Measurements from ENCODE around the gene DLX3. TPM values are rescaled to one million over a fixed set of nuclear protein-coding genes. Genes with fewer than 3 reads are reported as not detected.

Gene DLX3
- total and polyA plus RNA-seq, 4 donors = 0.17 to 1.3 (median 0.64) TPM

GRCh38 chr17:49992933-49993422, 2.0 kb downstream of the DLX3 start:
- H3K9ac ChIP-seq (ENCODE audit: insufficient read depth in 1 of 2, low read length in 2 of 2) = no peak overlapping the region
- no peak for DNase-seq
- no peak overlapping the region for H3K27ac ChIP-seq (ENCODE audit: low read depth in 1 of 2, low read length in 1 of 2)
- peaks cover 0 to 33% (median 10%) of the 10 kb centered on the region in 5 donors for H3K4me1 ChIP-seq (ENCODE audit: control insufficient read depth in 5 of 5, insufficient read depth in 5 of 5, low read length in 5 of 5)
- H3K27me3 ChIP-seq (ENCODE audit: control insufficient read depth in 3 of 3, insufficient read depth in 3 of 3, low read length in 2 of 3) = peaks cover 0 to 71% (median 60%) of the 10 kb centered on the region in 3 donors
- TF ChIP-seq, protein P1, sequence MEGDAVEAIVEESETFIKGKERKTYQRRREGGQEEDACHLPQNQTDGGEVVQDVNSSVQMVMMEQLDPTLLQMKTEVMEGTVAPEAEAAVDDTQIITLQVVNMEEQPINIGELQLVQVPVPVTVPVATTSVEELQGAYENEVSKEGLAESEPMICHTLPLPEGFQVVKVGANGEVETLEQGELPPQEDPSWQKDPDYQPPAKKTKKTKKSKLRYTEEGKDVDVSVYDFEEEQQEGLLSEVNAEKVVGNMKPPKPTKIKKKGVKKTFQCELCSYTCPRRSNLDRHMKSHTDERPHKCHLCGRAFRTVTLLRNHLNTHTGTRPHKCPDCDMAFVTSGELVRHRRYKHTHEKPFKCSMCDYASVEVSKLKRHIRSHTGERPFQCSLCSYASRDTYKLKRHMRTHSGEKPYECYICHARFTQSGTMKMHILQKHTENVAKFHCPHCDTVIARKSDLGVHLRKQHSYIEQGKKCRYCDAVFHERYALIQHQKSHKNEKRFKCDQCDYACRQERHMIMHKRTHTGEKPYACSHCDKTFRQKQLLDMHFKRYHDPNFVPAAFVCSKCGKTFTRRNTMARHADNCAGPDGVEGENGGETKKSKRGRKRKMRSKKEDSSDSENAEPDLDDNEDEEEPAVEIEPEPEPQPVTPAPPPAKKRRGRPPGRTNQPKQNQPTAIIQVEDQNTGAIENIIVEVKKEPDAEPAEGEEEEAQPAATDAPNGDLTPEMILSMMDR (IDR thresholded peaks at IDR 0.05; ENCODE audit: control extremely low read depth, extremely low read depth) = no peak
- H3K36me3 ChIP-seq (ENCODE audit: control insufficient read depth in 4 of 4, insufficient read depth in 4 of 4, low read length in 4 of 4) = no peaks in the 10 kb centered on the region
- no peak for ATAC-seq (ENCODE audit: insufficient read depth, low FRiP score)
- H3K9me3 ChIP-seq (ENCODE audit: control insufficient read depth in 4 of 4, insufficient read depth in 3 of 4, low read length in 3 of 4) = peaks cover 0 to 2% (median 0%) of the 10 kb centered on the region in 4 donors
- WGBS, 2 donors = 15 to 17% methylated on average over 23 of the region's 23 CpGs
- H3K4me3 ChIP-seq = no peak overlapping the region

DNA sequence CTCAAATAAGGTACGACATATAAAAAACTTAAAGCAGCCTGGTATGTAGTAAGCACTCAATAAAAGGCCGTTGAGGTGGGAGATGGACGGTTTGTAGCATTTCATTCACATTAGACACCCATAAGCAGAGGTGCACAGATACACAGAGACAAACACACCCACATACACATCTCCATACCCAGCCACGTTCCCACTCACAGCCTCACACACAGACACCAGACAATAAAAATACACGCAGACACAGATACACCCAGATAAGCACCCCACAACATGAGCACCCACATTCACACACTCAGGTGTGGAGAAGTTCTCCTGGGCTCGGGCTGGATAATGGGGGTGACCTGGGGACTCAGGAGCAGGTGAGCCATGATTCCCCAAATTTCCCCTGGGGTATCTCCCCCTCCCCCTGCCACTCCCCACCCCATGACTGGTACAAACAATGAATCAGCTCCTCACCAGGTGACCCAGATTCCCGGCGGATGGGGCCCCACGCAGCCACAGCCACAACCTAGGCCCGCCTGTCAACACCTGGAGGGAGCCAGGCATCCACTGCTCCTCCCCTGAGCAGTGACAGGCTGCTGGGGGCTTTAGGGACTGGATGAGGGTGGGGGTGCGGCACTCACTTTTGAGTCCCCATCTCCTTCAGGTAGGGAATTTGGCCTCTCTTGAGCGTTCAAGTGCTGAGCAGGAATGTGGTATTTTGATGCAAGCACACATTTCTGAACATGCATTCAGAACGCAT, 2.7 kb downstream of the DLX3 start:
- Histone ChIP-seq H3K4me1 (ENCODE audit: control insufficient read depth in 5 of 5, insufficient read depth in 5 of 5, low read length in 5 of 5) (peaks cover 0 to 38% (median 11%) of the 10 kb centered on the region in 5 donors), H3K27ac (ENCODE audit: low read depth in 1 of 2, low read length in 1 of 2) (no peak overlapping the region), H3K27me3 (ENCODE audit: control insufficient read depth in 3 of 3, insufficient read depth in 3 of 3, low read length in 2 of 3) (peaks cover 0 to 68% (median 63%) of the 10 kb centered on the region in 3 donors), H3K9ac (ENCODE audit: insufficient read depth in 1 of 2, low read length in 2 of 2) (no peak overlapping the region), H3K36me3 (ENCODE audit: control insufficient read depth in 4 of 4, insufficient read depth in 4 of 4, low read length in 4 of 4) (no peaks in the 10 kb centered on the region), H3K9me3 (ENCODE audit: control insufficient read depth in 4 of 4, insufficient read depth in 3 of 4, low read length in 3 of 4) (peaks cover 0 to 2% (median 0%) of the 10 kb centered on the region in 4 donors), H3K4me3 (no peak overlapping the region)
- DNase-seq (peak; percentile 23 to 46 (median 42)), ATAC-seq (ENCODE audit: insufficient read depth, low FRiP score) (no peak)
- TF ChIP-seq, protein P1 (IDR thresholded peaks at IDR 0.05; ENCODE audit: control extremely low read depth, extremely low read depth) = no peak
- 76 to 78% methylated on average over 13 of the region's 13 CpGs for WGBS, 2 donors

DNA sequence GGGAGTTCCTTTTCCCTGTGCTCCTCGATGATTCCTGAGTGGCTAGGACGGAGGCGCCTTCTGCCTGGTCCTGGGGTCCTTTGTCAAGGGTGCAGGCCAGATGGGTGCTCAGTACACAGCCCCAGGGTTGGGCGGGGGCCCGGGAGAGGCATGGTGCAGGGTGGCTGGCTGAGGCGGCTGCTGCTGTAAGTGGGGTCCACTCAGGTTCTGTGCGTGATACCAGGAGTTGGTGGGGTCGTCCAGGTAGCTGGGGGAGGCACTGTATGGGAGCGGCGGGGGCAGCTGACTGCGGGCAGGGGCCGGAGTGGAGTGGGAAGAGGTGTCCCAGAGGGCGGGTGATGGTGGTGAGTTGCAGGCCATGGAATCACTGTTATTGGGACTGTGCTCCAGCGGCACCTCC, 3.6 kb downstream of the DLX3 start:
- H3K27me3 ChIP-seq (ENCODE audit: control insufficient read depth in 3 of 3, insufficient read depth in 3 of 3, low read length in 2 of 3) = peaks cover 0 to 72% (median 66%) of the 10 kb centered on the region in 3 donors
- H3K9ac ChIP-seq (ENCODE audit: insufficient read depth in 1 of 2, low read length in 2 of 2) = no peak overlapping the region
- H3K27ac ChIP-seq (ENCODE audit: low read depth in 1 of 2, low read length in 1 of 2) = no peak overlapping the region
- WGBS, 2 donors = 88 to 90% methylated on average over 14 of the region's 14 CpGs
- TF ChIP-seq, protein P1 (IDR thresholded peaks at IDR 0.05; ENCODE audit: control extremely low read depth, extremely low read depth) = no peak
- DNase-seq (no peak), ATAC-seq (ENCODE audit: insufficient read depth, low FRiP score) (no peak)
- H3K4me3 ChIP-seq = no peak overlapping the region
- no peaks in the 10 kb centered on the region for H3K36me3 ChIP-seq (ENCODE audit: control insufficient read depth in 4 of 4, insufficient read depth in 4 of 4, low read length in 4 of 4)
- H3K9me3 ChIP-seq (ENCODE audit: control insufficient read depth in 4 of 4, insufficient read depth in 3 of 4, low read length in 3 of 4) = peaks cover 0 to 2% (median 0%) of the 10 kb centered on the region in 4 donors
- H3K4me1 ChIP-seq (ENCODE audit: control insufficient read depth in 5 of 5, insufficient read depth in 5 of 5, low read length in 5 of 5) = peaks cover 0 to 36% (median 11%) of the 10 kb centered on the region in 5 donors
